AG09319 (cell line): Measurements from ENCODE around the gene VNN1.

ENCODE experiments used
- DNase-seq: peaks from one replicate; pipeline ENCODE4 v3.0.0-alpha.2; 2010; ENCODE audit warnings: low read depth; ENCODE audit errors: extremely low read depth
- CTCF ChIP-seq: IDR thresholded peaks from 2 replicates; pipeline ENCODE4 v1.5.1; 2011; ENCODE audit warnings: low read depth, mild to moderate bottlenecking, inconsistent platforms, low read length, moderate library complexity

VNN1 gene

DNA sequence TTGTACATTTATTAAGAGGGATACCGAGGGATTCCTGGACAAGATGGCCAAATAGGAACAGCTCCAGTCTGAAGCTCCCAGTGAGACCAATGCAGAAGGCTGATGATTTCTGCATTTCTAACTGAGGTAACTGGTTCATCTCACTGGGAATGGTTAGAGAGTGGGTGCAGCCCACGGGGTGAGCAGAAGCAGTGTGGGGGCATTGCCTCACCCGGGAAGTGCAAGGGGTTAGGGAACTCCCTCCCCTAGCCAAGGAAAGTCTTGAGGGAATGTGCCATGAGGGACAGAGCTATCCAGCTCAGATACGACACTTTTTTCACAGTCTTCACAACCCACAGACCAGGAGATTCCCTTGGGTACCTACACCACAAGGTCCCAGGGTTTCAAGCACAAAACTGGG lies 79.1 kb downstream of the VNN1 start:
- TF ChIP-seq CTCF = no peak
- DNase-seq = no peak

DNA sequence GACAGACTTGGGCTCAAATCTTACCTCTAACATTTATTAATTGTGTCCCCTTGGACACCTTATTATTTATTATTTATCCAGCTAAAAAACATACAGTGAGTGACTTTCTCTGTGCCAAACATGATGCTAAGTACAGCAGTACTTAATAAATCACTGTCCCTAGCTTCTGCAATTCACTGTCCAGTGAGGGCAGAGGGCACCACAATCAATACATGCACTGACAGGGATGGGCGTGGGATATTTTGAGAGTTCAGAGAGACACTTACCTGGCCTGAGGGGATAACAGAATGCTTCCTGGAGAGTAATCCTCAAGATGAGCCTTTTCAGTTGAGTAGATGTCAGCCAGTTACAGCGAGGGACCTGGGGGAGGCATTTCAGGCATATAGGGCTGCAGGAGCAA lies 80.5 kb downstream of the VNN1 start:
- no peak for DNase-seq
- no peak for TF ChIP-seq CTCF
